Panc1 (cell line): Measurements from ENCODE around the gene TRPC6. TPM values are rescaled to one million over a fixed set of nuclear protein-coding genes. Genes with fewer than 3 reads are reported as not detected.

ENCODE experiments used
- ATAC-seq: fragments of 200-7000 bp; cut with Tn5 transposase; 2 replicates; pipeline ENCODE4 v1.9.1; 2020; ENCODE audit warnings: mild to moderate bottlenecking, moderate library complexity
- BruUV-seq: library from RNA; stranded (reverse); fragments of 400-500 nt; replicated peaks from 2 replicates; lab custom pipeline; 2021; lab: Mats Ljungman, UMichigan
- CTCF ChIA-PET: fragments of 300-600 bp; sonication (Branson Sonifier 250); formaldehyde crosslinking; loops from one replicate; lab custom pipeline; 2022; ENCODE audit warnings: antibody characterized with exemption; lab: Charles Lee
- POLR2A ChIA-PET: fragments of 300-600 bp; sonication (Branson Sonifier 250); formaldehyde crosslinking; loops from one replicate; lab custom pipeline; 2022; ENCODE audit warnings: antibody characterized with exemption; lab: Charles Lee
- DNase-seq: peaks from one replicate; pipeline ENCODE4 v3.0.0-alpha.2; 2010; ENCODE audit warnings: low read depth, low spot score
- H3K27ac ChIP-seq: 2 replicates; pipeline ENCODE4 v1.5.1; 2011; ENCODE audit warnings: mild to moderate bottlenecking, low read length, inconsistent platforms
- H3K27me3 ChIP-seq: fragments of 200-500 bp; sonication (Bioruptor generic); 2 replicates; pipeline ENCODE4 v1.6.0; 2014; ENCODE audit warnings: low read length, inconsistent platforms; ENCODE audit not compliant: control insufficient read depth, insufficient read depth
- H3K36me3 ChIP-seq: fragments of 200-500 bp; sonication (Bioruptor generic); 2 replicates; pipeline ENCODE4 v1.5.1; 2014; ENCODE audit warnings: inconsistent platforms, mild to moderate bottlenecking, low read length, moderate library complexity; ENCODE audit not compliant: control insufficient read depth, insufficient read depth
- H3K4me1 ChIP-seq: 2 replicates; pipeline ENCODE4 v1.5.1; 2011; ENCODE audit warnings: inconsistent platforms, mild to moderate bottlenecking, low read length, moderate library complexity; ENCODE audit not compliant: control insufficient read depth, insufficient read depth
- H3K4me3 ChIP-seq, 2 experiments: 2 replicates each; pipeline ENCODE4 v1.5.1; 2011 to 2012; ENCODE audit warnings: low read depth in 2 of 2, low read length in 2 of 2, mild to moderate bottlenecking in 2 of 2, inconsistent platforms in 1 of 2, moderate library complexity in 1 of 2
- H3K9me3 ChIP-seq: fragments of 200-500 bp; sonication (Bioruptor generic); 2 replicates; pipeline ENCODE4 v1.5.1; 2014; ENCODE audit warnings: low read depth, mild to moderate bottlenecking, inconsistent platforms, low read length, moderate library complexity; ENCODE audit not compliant: control insufficient read depth, insufficient read depth
- POLR2AphosphoS5 ChIP-seq: IDR thresholded peaks from 2 replicates; pipeline ENCODE4 v1.6.1; 2012; ENCODE audit warnings: mild to moderate bottlenecking, low read depth, low read length, moderate library complexity
- SIN3A ChIP-seq: IDR thresholded peaks from 2 replicates; pipeline ENCODE4 v1.6.1; 2012; ENCODE audit warnings: low read depth, mild to moderate bottlenecking, low read length, moderate library complexity, borderline replicate concordance; ENCODE audit not compliant: insufficient read depth
- TCF7L2 ChIP-seq: IDR thresholded peaks from 2 replicates; pipeline ENCODE4 v1.6.1; 2011; ENCODE audit warnings: mild to moderate bottlenecking, low read depth, low read length, inconsistent platforms
- in situ Hi-C: cut with HindIII; loops from 2 replicates; pipeline ENCODE4 v1.10.0; 2016; ENCODE audit warnings: low sequenced_read_pairs, low pct_unique_long_range_greater_than_20kb
- intact Hi-C: fragments of 100-400 bp; cut with micrococcal nuclease; formaldehyde crosslinking; loops from one replicate; pipeline ENCODE4 v1.10.0; 2022; ENCODE audit not compliant: unreplicated experiment
- total RNA-seq: library from RNA; stranded (reverse); gene quantifications from one replicate; pipeline ENCODE4 v1.2.1, GENCODE V29; 2021; ENCODE audit not compliant: unreplicated experiment
- TF ChIP-seq, protein P1 (sequence below): fragments of 450-650 bp; IDR thresholded peaks from 2 replicates; pipeline ENCODE4 v1.5.1; 2017; ENCODE audit warnings: mild to moderate bottlenecking
- TF ChIP-seq, protein P2 (sequence below), 2 experiments: IDR thresholded peaks; 2 replicates each; pipeline ENCODE4 v1.6.1; 2011 to 2012; ENCODE audit warnings: low read depth in 2 of 2, control low read depth in 1 of 2, low read length in 1 of 2, mild to moderate bottlenecking in 1 of 2, moderate library complexity in 1 of 2; ENCODE audit not compliant: insufficient read depth in 1 of 2

The TRPC6 gene
- total RNA-seq, 1 experiment from 2014 or later: not detected

DNA sequence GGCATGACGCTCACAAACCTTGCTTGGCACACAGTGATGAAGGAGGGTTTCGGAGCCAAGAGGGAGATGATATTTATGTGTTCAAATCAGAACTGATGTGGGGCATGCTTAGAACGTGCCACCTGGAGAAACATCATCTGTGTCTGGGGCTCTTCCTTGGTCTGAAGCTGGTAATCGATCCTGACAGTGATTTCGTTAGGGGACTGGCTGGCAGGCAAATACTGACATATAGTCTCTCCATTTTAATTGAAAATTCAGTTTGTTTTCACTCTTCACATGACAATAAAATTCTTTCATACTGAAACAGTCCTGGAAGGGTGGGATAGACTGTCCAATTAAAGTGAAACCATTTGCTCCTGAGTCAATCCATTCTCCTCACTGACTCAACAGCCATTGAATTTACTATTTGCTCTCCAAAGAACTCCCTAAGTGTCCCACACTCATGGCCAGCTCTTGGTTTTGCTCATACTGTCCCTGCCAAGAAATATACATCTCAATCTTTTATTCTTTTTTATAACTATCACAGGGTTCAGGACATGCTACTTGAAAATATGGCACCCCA is 134.8 kb downstream of the TRPC6 start:
- CTCF ChIA-PET: no interaction called here
- POLR2A ChIA-PET: no interaction called here
- H3K4me3 ChIP-seq: no peak overlapping the region
- in situ Hi-C loops: no loop called here
- H3K27me3 ChIP-seq: no peaks in the 10 kb centered on the region
- no peaks in the 10 kb centered on the region for H3K36me3 ChIP-seq
- DNase-seq (no peak), ATAC-seq (no peak)
- H3K9me3 ChIP-seq: no peaks in the 10 kb centered on the region
- TF ChIP-seq SIN3A (no peak), TCF7L2 (no peak), POLR2AphosphoS5 (no peak)
- TF ChIP-seq, protein P1, sequence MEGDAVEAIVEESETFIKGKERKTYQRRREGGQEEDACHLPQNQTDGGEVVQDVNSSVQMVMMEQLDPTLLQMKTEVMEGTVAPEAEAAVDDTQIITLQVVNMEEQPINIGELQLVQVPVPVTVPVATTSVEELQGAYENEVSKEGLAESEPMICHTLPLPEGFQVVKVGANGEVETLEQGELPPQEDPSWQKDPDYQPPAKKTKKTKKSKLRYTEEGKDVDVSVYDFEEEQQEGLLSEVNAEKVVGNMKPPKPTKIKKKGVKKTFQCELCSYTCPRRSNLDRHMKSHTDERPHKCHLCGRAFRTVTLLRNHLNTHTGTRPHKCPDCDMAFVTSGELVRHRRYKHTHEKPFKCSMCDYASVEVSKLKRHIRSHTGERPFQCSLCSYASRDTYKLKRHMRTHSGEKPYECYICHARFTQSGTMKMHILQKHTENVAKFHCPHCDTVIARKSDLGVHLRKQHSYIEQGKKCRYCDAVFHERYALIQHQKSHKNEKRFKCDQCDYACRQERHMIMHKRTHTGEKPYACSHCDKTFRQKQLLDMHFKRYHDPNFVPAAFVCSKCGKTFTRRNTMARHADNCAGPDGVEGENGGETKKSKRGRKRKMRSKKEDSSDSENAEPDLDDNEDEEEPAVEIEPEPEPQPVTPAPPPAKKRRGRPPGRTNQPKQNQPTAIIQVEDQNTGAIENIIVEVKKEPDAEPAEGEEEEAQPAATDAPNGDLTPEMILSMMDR: no peak
- TF ChIP-seq, protein P2, sequence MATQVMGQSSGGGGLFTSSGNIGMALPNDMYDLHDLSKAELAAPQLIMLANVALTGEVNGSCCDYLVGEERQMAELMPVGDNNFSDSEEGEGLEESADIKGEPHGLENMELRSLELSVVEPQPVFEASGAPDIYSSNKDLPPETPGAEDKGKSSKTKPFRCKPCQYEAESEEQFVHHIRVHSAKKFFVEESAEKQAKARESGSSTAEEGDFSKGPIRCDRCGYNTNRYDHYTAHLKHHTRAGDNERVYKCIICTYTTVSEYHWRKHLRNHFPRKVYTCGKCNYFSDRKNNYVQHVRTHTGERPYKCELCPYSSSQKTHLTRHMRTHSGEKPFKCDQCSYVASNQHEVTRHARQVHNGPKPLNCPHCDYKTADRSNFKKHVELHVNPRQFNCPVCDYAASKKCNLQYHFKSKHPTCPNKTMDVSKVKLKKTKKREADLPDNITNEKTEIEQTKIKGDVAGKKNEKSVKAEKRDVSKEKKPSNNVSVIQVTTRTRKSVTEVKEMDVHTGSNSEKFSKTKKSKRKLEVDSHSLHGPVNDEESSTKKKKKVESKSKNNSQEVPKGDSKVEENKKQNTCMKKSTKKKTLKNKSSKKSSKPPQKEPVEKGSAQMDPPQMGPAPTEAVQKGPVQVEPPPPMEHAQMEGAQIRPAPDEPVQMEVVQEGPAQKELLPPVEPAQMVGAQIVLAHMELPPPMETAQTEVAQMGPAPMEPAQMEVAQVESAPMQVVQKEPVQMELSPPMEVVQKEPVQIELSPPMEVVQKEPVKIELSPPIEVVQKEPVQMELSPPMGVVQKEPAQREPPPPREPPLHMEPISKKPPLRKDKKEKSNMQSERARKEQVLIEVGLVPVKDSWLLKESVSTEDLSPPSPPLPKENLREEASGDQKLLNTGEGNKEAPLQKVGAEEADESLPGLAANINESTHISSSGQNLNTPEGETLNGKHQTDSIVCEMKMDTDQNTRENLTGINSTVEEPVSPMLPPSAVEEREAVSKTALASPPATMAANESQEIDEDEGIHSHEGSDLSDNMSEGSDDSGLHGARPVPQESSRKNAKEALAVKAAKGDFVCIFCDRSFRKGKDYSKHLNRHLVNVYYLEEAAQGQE (IDR thresholded peaks at IDR 0.05; ENCODE audit: insufficient read depth in 1 of 2, low read depth in 2 of 2, low read length in 1 of 2): no peak
- H3K4me1 ChIP-seq: no peaks in the 10 kb centered on the region
- no TSS peak for BruUV-seq
- H3K27ac ChIP-seq: no peak overlapping the region
- intact Hi-C loops: no loop called here

DNA sequence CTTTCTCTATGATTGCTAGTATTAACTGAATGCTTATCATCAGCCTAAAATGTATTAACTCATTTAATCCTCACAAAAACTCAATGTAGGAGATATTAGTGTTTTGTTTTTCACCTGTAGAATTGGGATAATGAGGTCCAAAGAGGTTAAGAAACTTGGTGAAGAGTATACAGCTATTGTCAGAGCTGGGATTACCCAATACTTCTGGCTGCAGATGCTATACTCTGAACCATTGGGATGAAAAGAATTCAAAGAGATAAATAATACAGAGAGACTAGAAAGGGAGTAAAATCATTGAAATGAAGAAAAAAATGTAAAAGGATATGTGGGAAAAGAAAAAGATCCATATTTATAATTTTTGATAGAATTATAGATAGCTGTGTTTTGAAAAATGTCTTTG is 137.1 kb downstream of the TRPC6 start:
- intact Hi-C loops: no loop called here
- TF ChIP-seq TCF7L2: no peak
- TF ChIP-seq, protein P1: no peak
- no peak for TF ChIP-seq POLR2AphosphoS5
- no peak for TF ChIP-seq SIN3A
- TF ChIP-seq, protein P2 (IDR thresholded peaks at IDR 0.05; ENCODE audit: insufficient read depth in 1 of 2, low read depth in 2 of 2, low read length in 1 of 2): no peak
- in situ Hi-C loops: no loop called here
- no TSS peak for BruUV-seq
- no peak for ATAC-seq
- no peaks in the 10 kb centered on the region for H3K27me3 ChIP-seq
- H3K4me3 ChIP-seq: no peak overlapping the region
- no peaks in the 10 kb centered on the region for H3K4me1 ChIP-seq
- ChIA-PET CTCF (no interaction called here), POLR2A (no interaction called here)
- no peak overlapping the region for H3K27ac ChIP-seq
- no peaks in the 10 kb centered on the region for H3K36me3 ChIP-seq
- DNase-seq: no peak
- H3K9me3 ChIP-seq: no peaks in the 10 kb centered on the region
